GM12873 (cell line): ENCODE measurements around the gene PRKCD.

Source experiments
- CTCF ChIP-seq: IDR thresholded peaks from 2 replicates; pipeline ENCODE4 v1.5.1; 2012; ENCODE audit warnings: low read depth, mild to moderate bottlenecking, moderate library complexity, low read length, control low read depth; ENCODE audit not compliant: insufficient read depth; ENCODE audit errors: missing control alignments

The PRKCD gene

GRCh38 chr3:53175613-53176540 lies 14.9 kb downstream of the PRKCD start:
- TF ChIP-seq CTCF = no peak

- TF ChIP-seq CTCF = no peak
Measured at GRCh38 chr3:53178246-53178645, 17.2 kb downstream of the PRKCD start.

GRCh38 chr3:53179580-53179979 lies 18.6 kb downstream of the PRKCD start:
- TF ChIP-seq CTCF = no peak

- TF ChIP-seq CTCF = no peak
Measured at GRCh38 chr3:53180305-53181023, 19.5 kb downstream of the PRKCD start.

- TF ChIP-seq CTCF = no peak
Measured at GRCh38 chr3:53181024-53181371, 20.0 kb downstream of the PRKCD start.

GRCh38 chr3:53181528-53181927 lies 20.5 kb downstream of the PRKCD start:
- TF ChIP-seq CTCF = no peak

- no peak for TF ChIP-seq CTCF
Measured at GRCh38 chr3:53182764-53183355, 21.9 kb downstream of the PRKCD start.
